Psoas muscle (tissue), 8 donors: Measurements from ENCODE around the gene ISCA2. TPM values are rescaled to one million over a fixed set of nuclear protein-coding genes. Genes with fewer than 3 reads are reported as not detected.
A peak's percentile ranks its signal among the peaks of the same experiment; 100 is the strongest.

Source experiments
- ATAC-seq, 4 donors: fragments of 200-7000 bp; cut with Tn5 transposase; one replicate each; pipeline ENCODE4 v1.9.1; 2020; ENCODE audit warnings: moderate library complexity in 3 of 4, mild to moderate bottlenecking in 2 of 4
- DNase-seq, 2 donors: peaks; one replicate each; pipeline ENCODE4 v3.0.0-alpha.2; 2020
- H3K27ac ChIP-seq: fragments of 200-600 bp; one replicate; pipeline ENCODE4 v1.8.0; 2022
- H3K27me3 ChIP-seq, 3 donors: fragments of 200-600 bp in 1 of 3; one replicate each; pipeline versions ENCODE4 v1.6.1 to v1.8.0; 2013 to 2022; ENCODE audit warnings: low read length in 2 of 3, mild to moderate bottlenecking in 2 of 3, moderate library complexity in 1 of 3; ENCODE audit not compliant: insufficient read depth in 3 of 3
- H3K36me3 ChIP-seq, 2 donors: fragments of 200-600 bp in 1 of 2; one replicate each; pipeline versions ENCODE4 v1.6.1 to v1.8.0; 2013 to 2022; ENCODE audit warnings: low read depth in 1 of 2, mild to moderate bottlenecking in 1 of 2, moderate library complexity in 1 of 2; ENCODE audit not compliant: insufficient read depth in 1 of 2
- H3K4me1 ChIP-seq: fragments of 200-600 bp; one replicate; pipeline ENCODE4 v1.8.0; 2022
- H3K4me3 ChIP-seq: fragments of 200-600 bp; one replicate; pipeline ENCODE4 v1.8.0; 2022; ENCODE audit warnings: mild to moderate bottlenecking
- H3K9me3 ChIP-seq: fragments of 200-600 bp; one replicate; pipeline ENCODE4 v1.8.0; 2022
- WGBS, 3 donors: extraction: QIAGEN DNeasy Blood & Tissue Kit; methylation state at CpG; one replicate each; pipeline versions ENCODE4 v1.1.6 to v1.1.7; 2013; 5-methylcytosine and 5-hydroxymethylcytosine counted together
- intact Hi-C, 2 donors: fragments of 100-400 bp; cut with DNase I; formaldehyde crosslinking; loops; one replicate each; pipeline versions ENCODE4 v1.11.0 to v1.14.2; 2022
- polyA plus RNA-seq, 3 donors: library from polyadenylated mRNA; stranded (reverse); fragments of 200-250 nt; gene quantifications; one replicate each; pipeline ENCODE4 v1.2.3, GENCODE V29; 2013
- total RNA-seq, 4 donors: library from RNA; stranded (reverse); fragmentation: NEBNext Ultra II Directional in 2 of 4; extraction: Animal tissue kit (Norgen Biotek cat#: 25700) in 2 of 4; gene quantifications; one replicate each; pipeline versions ENCODE4 v1.2.1 to v1.2.4, GENCODE V29; 2021 to 2023
- TF ChIP-seq, protein P1 (sequence below): fragments of 200-600 bp; IDR thresholded peaks from one replicate; pipeline ENCODE4 v1.8.0; 2022; ENCODE audit warnings: antibody characterized with exemption
- donor health status: healthy with polysubstance abuse.
- donor health status: DM: no; HTN: no; CAD: no; lungs with moderate emphysema.
- donor health status: Bipolar disorder and iron deficiency.
- donor health status: healthy.
- donor health status: DM: yes; HTN: yes; CAD: no.
- donor health status: DM: no; HTN: no; CAD: no.
- donor health status: DM: no; HTN: no; CAD: no.
- donor health status: DM: yes; HTN: yes; CAD: no.

ISCA2 gene
- total and polyA plus RNA-seq, 7 donors = 19.9 to 38.8 (median 24.8) TPM

DNA sequence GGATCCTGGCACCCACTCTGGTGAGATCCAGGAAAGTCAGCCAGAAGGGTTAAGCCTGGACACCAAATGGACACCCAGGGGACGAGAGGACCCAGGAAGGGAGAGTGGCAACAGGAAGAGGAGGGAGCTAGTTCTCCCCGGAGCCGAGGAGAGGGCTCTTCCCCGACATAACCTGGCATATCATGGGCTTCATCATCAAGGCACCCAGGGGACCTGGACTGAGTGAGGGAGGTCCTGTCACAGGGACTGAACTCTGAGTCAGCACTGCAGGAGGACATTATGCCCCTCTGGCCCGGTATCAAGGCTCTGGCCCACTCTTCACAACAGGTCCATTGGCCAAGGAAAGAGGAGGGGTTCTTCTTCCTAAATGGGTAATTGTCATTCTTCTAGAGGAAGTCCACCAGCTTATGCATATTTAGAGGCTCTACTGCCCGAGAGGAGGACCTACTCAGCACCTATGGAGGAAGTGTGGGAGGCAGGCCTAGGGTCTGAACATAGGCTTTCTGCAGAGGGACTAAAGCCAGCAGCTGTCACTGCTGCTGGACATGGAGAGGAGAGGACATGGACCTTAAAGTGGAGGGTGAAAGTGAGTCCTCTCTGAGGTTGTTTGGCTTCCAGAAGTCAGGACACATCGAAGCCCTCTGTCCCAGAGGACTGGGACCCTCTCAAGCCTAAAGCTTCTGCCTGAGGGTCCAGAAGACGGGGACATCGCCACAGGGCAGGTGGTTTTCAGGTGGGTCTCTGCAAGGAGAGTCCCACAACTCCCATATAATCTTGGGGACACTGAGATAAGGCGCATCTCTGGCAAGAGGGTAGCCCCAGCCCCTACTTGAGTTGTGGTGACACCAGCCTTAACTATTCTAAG, 18.6 kb downstream of the ISCA2 start:
- Histone ChIP-seq H3K4me3 (no peak overlapping the region), H3K27ac (no peak overlapping the region), H3K4me1 (no peaks in the 10 kb centered on the region), H3K27me3 (peaks cover 0 to 8% (median 0%) of the 10 kb centered on the region in 3 donors), H3K9me3 (no peaks in the 10 kb centered on the region), H3K36me3 (no peaks in the 10 kb centered on the region)
- DNase-seq (peak in 1 of 2 donors; percentile 56), ATAC-seq (no peak)
- intact Hi-C loops = no loop called here
- TF ChIP-seq, protein P1, sequence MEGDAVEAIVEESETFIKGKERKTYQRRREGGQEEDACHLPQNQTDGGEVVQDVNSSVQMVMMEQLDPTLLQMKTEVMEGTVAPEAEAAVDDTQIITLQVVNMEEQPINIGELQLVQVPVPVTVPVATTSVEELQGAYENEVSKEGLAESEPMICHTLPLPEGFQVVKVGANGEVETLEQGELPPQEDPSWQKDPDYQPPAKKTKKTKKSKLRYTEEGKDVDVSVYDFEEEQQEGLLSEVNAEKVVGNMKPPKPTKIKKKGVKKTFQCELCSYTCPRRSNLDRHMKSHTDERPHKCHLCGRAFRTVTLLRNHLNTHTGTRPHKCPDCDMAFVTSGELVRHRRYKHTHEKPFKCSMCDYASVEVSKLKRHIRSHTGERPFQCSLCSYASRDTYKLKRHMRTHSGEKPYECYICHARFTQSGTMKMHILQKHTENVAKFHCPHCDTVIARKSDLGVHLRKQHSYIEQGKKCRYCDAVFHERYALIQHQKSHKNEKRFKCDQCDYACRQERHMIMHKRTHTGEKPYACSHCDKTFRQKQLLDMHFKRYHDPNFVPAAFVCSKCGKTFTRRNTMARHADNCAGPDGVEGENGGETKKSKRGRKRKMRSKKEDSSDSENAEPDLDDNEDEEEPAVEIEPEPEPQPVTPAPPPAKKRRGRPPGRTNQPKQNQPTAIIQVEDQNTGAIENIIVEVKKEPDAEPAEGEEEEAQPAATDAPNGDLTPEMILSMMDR = no peak
- 60 to 65% (median 61%) methylated on average over 10 of the region's 10 CpGs for WGBS, 3 donors

DNA sequence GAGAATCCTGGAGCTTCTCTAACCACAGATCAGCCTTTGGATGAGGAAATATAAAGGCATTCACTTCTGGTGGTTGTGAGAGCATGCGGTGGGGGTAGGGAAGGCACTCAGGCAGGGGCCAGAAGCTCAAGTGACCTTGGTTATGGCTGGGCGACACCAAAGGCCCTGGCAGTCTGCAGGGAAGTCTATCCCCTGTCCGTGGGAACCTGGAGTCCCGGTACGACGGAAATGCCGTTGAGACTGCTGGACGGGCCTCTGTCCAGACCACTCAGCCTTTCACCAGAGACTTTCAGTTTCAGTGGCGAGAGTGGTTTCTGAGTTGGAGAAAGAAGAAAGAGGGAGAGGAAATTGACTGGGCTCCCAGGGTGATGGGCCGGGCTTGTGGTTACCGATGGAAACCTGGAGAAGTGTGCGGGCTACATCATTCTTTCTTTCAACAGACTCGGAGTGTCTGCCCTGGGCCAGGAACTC, 20.9 kb downstream of the ISCA2 start:
- WGBS, 3 donors = 20 to 55% (median 40%) methylated on average over 13 of the region's 13 CpGs
- Histone ChIP-seq H3K36me3 (no peaks in the 10 kb centered on the region), H3K27me3 (peaks cover 0 to 4% (median 0%) of the 10 kb centered on the region in 3 donors), H3K4me3 (no peak overlapping the region), H3K27ac (no peak overlapping the region), H3K9me3 (no peaks in the 10 kb centered on the region), H3K4me1 (no peaks in the 10 kb centered on the region)
- ATAC-seq = peak in 3 of 4 donors; percentile 36 to 43 (median 42)
- DNase-seq = peak; percentile 48 to 70
- TF ChIP-seq, protein P1 = no peak
- intact Hi-C loops = no loop called here

DNA sequence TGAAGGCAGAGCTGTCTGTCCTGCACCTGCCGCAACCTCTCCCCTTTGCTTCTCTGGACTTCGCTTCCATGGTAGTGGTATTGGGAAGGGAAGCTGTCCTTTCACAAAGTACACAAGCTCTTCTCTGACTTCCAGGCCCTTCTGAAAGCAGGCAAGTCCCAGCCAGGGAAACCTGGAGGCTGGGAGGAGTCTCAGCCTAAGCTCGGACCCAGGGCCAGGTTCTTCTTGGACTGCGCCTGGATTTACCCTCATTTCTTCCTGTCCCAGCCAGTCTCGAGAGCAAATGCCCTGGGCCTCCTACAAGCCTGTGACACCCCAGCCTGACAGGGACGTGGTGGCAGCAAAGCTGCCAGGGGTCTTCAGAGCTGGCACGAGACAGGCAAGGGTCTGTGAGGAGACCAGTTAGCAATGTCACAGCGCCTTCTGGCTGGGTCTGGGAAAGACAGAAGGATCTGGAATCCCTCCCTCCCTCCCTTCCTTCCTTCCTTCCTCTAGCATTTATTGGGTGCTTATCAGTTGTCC, 22.4 kb downstream of the ISCA2 start:
- no peaks in the 10 kb centered on the region for H3K36me3 ChIP-seq
- peaks cover 0 to 4% (median 0%) of the 10 kb centered on the region in 3 donors for H3K27me3 ChIP-seq
- TF ChIP-seq, protein P1 = no peak
- DNase-seq (peak in 1 of 2 donors; percentile 34), ATAC-seq (no peak)
- intact Hi-C loops = no loop called here
- no peak overlapping the region for H3K4me3 ChIP-seq
- H3K9me3 ChIP-seq = no peaks in the 10 kb centered on the region
- no peaks in the 10 kb centered on the region for H3K4me1 ChIP-seq
- WGBS, 3 donors = 90 to 94% (median 93%) methylated on average over 8 of the region's 8 CpGs
- H3K27ac ChIP-seq = no peak overlapping the region

DNA sequence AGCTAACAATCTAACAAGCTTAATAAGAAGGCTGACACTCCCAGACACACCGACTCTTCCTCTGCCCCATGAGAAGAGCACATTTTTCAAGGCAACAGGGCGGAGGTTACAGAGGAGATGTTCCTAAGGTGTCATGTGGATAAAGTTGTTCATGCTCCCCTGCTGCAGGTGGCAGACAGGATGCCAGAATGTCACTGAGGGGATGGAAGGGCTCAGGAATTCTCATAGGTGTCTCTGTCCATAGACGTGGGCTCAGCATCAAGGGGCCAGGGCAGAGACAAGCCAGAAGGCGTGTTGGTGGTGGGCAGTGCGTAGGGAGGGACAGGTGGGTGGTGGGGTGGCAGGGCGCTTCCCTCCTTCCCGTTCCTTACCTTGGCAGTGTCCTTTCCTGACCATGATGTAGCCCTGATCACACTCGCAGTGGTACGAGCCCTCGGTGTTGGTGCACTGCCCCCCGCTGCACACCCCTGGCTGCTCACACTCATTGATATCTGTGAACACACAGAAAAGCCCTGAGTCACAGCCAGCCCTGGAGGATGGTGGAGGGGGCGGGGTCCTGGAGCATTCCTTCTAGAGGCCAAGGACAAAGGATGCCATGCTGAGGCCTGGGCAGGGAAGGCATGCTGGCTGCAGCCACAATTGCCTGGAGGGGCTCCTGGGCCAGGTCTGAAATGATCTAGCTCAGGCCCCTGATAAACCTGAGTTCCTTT, 23.0 kb downstream of the ISCA2 start:
- ATAC-seq = no peak
- no peaks in the 10 kb centered on the region for H3K4me1 ChIP-seq
- intact Hi-C loops = no loop called here
- no peak overlapping the region for H3K4me3 ChIP-seq
- TF ChIP-seq, protein P1 = no peak
- no peaks in the 10 kb centered on the region for H3K9me3 ChIP-seq
- H3K27ac ChIP-seq = no peak overlapping the region
- no peaks in the 10 kb centered on the region for H3K36me3 ChIP-seq
- DNase-seq = peak in 1 of 2 donors; percentile 44
- peaks cover 0 to 4% (median 0%) of the 10 kb centered on the region in 3 donors for H3K27me3 ChIP-seq
- WGBS, 3 donors = 95 to 96% (median 96%) methylated on average over 11 to 12 of the region's 12 CpGs
